GM10248 (cell line): ENCODE measurements around the gene UQCC3.

Experiments
- CTCF ChIA-PET: fragments of 300-600 bp; sonication (Branson Sonifier 250); formaldehyde crosslinking; extraction: SDS; loops from one replicate; lab custom pipeline; 2021; ENCODE audit warnings: antibody characterized with exemption; lab: Yijun Ruan, JAX
- POLR2A ChIA-PET: fragments of 350-650 bp; sonication (Branson Sonifier 250); formaldehyde crosslinking; extraction: SDS; loops from one replicate; lab custom pipeline; 2020; ENCODE audit warnings: antibody characterized with exemption; lab: Yijun Ruan, JAX
- DNase-seq: peaks from one replicate; pipeline ENCODE4 v3.0.0; 2012; ENCODE audit errors: extremely low spot score
- CTCF ChIP-seq: IDR thresholded peaks from 2 replicates; pipeline ENCODE4 v1.5.1; 2012; ENCODE audit warnings: mild to moderate bottlenecking, low read depth; ENCODE audit errors: extremely low read depth, missing control alignments, control extremely low read depth

UQCC3 gene

GRCh38 chr11:62671608-62672389, at the start of gene UQCC3, which contains the start of gene LBHD1:
Gene UQCC3, plus strand, starts transcription at chr11:62671673. Its CDS starts 73 bp downstream, at chr11:62671746.
Gene LBHD1, minus strand, starts transcription at chr11:62672267. Its CDS starts 2,236 bp downstream, at chr11:62670031.
- ChIA-PET POLR2A (interaction anchor here (0.6 to 9.8 kb wide), 15 partner anchors 6 to 1671 kb away, joined by 3 to 95 read pairs (median 4); partner anchors contain the start of genes B3GAT3, C11orf98, CSKMT and EEF1G), CTCF (interaction anchor here (1.0 to 5.1 kb wide), 8 partner anchors 9 to 247 kb away, joined by 3 to 34 read pairs (median 4); partner anchors contain the start of gene LRRN4CL)
- peak; percentile 86 for DNase-seq
- TF ChIP-seq CTCF, result no peak

- CTCF ChIA-PET, result interaction anchor here (0.8 to 4.9 kb wide), 15 partner anchors 10 to 198 kb away, joined by 3 to 43 read pairs (median 3); partner anchors contain the start of genes C11orf98, CSKMT, EML3 and INTS5
- no peak for TF ChIP-seq CTCF
- POLR2A ChIA-PET, result interaction anchor here (0.8 to 2.5 kb wide), 8 partner anchors 21 to 219 kb away, joined by 3 to 23 read pairs (median 4); partner anchors contain the start of genes C11orf98, CSKMT, INTS5 and MTA2
- no peak for DNase-seq
Measured at GRCh38 chr11:62622476-62623089, 48.9 kb upstream of the UQCC3 start.

GRCh38 chr11:62627713-62628112, 43.8 kb upstream of the UQCC3 start:
- no peak for TF ChIP-seq CTCF
- DNase-seq, result no peak
- ChIA-PET POLR2A (no interaction called here), CTCF (interaction anchor here (1.0 to 2.2 kb wide), 3 partner anchors 16 to 142 kb away, joined by 3 to 6 read pairs (median 4); partner anchors contain the start of gene EML3)

- ChIA-PET POLR2A (no interaction called here), CTCF (interaction anchor here (0.8 to 1.1 kb wide), 2 partner anchors 10 to 69 kb away, joined by 3 read pairs; no protein-coding TSS in a partner anchor)
- DNase-seq, result no peak
- TF ChIP-seq CTCF, result no peak
Measured at GRCh38 chr11:62632492-62632891, 39.0 kb upstream of the UQCC3 start.

GRCh38 chr11:62644220-62644619, 27.3 kb upstream of the UQCC3 start:
- no peak for DNase-seq
- POLR2A ChIA-PET, result interaction anchor here (0.6 to 2.5 kb wide), 3 partner anchors 16 to 110 kb away, joined by 3 to 15 read pairs (median 3); partner anchors contain the start of genes C11orf98, CSKMT and ZBTB3
- CTCF ChIA-PET, result interaction anchor here (1.4 to 1.5 kb wide), 2 partner anchors 19 to 125 kb away, joined by 3 read pairs; no protein-coding TSS in a partner anchor
- TF ChIP-seq CTCF, result no peak

- DNase-seq, result no peak
- CTCF ChIA-PET, result interaction anchor here (0.7 to 1.6 kb wide), 9 partner anchors 10 to 35 kb away, joined by 3 to 6 read pairs (median 4); partner anchors contain the start of gene B3GAT3
- POLR2A ChIA-PET, result interaction anchor here (0.6 to 2.2 kb wide), 4 partner anchors 19 to 212 kb away, joined by 3 to 27 read pairs (median 6); partner anchors contain the start of genes C11orf98, CSKMT and TUT1
- no peak for TF ChIP-seq CTCF
Measured at GRCh38 chr11:62645671-62645945, 25.9 kb upstream of the UQCC3 start.
